ENCODE measurements around the gene NFASC. TPM values are rescaled to one million over a fixed set of nuclear protein-coding genes. Genes with fewer than 3 reads are reported as not detected.

Gene NFASC
- total RNA-seq, 2 donors from 2014 or later, result 4.4 to 7.6 TPM

DNA sequence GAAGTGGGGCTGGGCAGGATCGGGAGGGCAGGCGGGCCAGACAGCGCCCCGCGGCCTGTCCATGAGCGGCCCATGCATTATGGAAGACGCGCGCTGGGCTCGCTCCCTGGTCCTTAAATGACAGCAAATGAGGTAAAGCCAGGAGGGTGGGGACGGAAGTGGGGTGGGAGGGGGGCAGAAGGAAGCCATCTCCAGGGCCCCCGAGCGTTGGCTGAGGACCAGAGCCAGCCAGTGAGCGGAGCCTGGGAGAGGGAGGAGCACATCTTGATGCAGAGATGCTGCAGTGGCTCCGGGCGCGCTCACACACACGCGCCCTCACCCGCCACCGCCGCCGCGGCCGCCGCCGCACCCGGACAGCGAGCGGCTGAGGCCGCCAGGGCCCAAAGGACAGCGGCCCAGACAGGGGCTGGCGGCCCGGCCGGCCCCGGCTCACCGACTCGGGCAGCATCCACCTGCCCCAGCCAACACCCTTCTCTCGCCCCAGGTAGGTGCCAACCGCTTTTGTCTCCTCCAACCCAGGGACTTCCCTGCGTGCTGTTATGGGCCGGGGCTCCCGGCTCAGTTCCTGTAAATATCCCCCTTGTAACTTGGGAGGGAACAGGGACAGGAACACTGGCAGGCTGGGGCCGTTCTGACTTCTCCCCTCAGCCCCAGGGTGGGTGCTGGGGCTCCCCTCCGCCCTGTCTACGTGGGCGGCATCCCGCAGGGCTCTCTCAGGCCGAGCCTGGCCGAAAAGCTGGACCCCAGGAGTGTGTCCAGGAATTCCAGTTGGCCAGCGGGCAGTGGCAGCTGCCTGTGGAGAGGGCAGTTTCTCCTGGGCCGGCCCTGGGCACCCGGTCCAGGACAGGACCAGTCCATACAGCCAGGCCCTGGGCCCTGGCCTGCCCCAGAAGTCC lies 172.5 kb downstream of the NFASC start, which contains the start of gene CNTN2:
Gene CNTN2, plus strand, starts transcription at position 302 of the 896 bp plus-strand sequence. CDS start 9,974 bp downstream, outside the sequence.
- Histone ChIP-seq H3K27me3 (peaks cover 0 to 3% of the 10 kb centered on the region in 2 donors), H3K4me3 (no peak within 1 kb of the TSS), H3K36me3 (replicated peaks in 1 of 2; ENCODE audit: insufficient read depth in 1 of 2, low read depth in 2 of 2) (no peaks in the 10 kb centered on the region), H3K9me3 (no peaks in the 10 kb centered on the region), H3K4me1 (no peaks in the 10 kb centered on the region), H3K27ac (no peak within 1 kb of the TSS)
- no peak for ATAC-seq
- TF ChIP-seq POLR2A (IDR thresholded peaks at IDR 0.05), result no peak
- TF ChIP-seq, protein P1, sequence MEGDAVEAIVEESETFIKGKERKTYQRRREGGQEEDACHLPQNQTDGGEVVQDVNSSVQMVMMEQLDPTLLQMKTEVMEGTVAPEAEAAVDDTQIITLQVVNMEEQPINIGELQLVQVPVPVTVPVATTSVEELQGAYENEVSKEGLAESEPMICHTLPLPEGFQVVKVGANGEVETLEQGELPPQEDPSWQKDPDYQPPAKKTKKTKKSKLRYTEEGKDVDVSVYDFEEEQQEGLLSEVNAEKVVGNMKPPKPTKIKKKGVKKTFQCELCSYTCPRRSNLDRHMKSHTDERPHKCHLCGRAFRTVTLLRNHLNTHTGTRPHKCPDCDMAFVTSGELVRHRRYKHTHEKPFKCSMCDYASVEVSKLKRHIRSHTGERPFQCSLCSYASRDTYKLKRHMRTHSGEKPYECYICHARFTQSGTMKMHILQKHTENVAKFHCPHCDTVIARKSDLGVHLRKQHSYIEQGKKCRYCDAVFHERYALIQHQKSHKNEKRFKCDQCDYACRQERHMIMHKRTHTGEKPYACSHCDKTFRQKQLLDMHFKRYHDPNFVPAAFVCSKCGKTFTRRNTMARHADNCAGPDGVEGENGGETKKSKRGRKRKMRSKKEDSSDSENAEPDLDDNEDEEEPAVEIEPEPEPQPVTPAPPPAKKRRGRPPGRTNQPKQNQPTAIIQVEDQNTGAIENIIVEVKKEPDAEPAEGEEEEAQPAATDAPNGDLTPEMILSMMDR (IDR thresholded peaks at IDR 0.05), result no peak
- intact Hi-C loops (cut with DNase I), result no loop called here
- WGBS, 2 donors, result 9 to 10% methylated on average over 12 to 53 of the region's 53 CpGs
- no peak for DNase-seq

DNA sequence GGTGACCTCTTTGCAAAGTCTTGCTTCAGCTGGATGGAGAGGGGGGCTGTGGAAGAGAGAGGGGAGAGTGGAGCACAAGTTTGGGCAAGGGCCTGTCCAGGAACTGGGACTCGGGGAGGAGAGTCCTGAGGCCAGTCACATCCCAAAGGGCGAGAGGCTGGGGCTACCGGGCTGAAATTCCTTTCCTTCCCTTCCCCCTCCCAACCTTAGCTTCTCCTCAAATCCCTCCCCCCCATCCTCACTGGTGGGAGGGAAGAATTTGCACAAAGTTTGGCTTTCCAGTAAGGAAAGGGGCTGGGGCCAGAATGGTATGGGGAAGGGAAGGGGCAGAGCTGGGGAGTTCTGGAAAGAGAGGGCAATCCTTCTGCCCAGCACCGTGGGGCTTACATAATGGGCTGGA lies 173.2 kb downstream of the NFASC start:
- ATAC-seq (no peak), DNase-seq (no peak)
- intact Hi-C loops (cut with DNase I), result no loop called here
- Histone ChIP-seq H3K4me1 (no peaks in the 10 kb centered on the region), H3K4me3 (no peak overlapping the region), H3K36me3 (replicated peaks in 1 of 2; ENCODE audit: insufficient read depth in 1 of 2, low read depth in 2 of 2) (no peaks in the 10 kb centered on the region), H3K9me3 (no peaks in the 10 kb centered on the region), H3K27me3 (peaks cover 0 to 3% of the 10 kb centered on the region in 2 donors), H3K27ac (no peak overlapping the region)
- 25 to 33% methylated on average over 4 of the region's 4 CpGs for WGBS, 2 donors
- TF ChIP-seq, protein P1 (IDR thresholded peaks at IDR 0.05), result no peak
- no peak for TF ChIP-seq POLR2A (IDR thresholded peaks at IDR 0.05)

DNA sequence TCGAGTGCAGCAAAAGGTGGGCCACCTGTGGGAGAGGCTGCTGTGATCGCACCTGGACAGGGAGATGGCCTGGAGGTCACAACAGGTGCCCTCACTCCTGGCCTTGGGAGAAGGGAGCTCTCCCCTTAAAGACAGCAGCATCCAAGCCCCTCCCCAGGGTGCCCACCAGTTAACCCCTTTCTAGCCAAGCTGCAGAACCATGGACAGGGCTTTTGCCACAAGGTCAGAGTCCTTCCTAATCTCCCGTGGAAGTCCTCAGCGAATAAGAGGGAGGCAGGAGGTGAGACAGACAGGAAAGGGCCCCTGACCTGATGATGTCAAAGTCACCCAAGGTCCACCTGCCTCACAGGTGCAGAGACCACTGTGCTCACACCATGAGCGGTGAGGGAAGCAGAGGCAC lies 174.1 kb downstream of the NFASC start:
- intact Hi-C loops (cut with DNase I), result no loop called here
- DNase-seq (no peak), ATAC-seq (no peak)
- peaks cover 0 to 3% of the 10 kb centered on the region in 2 donors for H3K27me3 ChIP-seq
- no peaks in the 10 kb centered on the region for H3K36me3 ChIP-seq (replicated peaks in 1 of 2; ENCODE audit: insufficient read depth in 1 of 2, low read depth in 2 of 2)
- no peak for TF ChIP-seq POLR2A (IDR thresholded peaks at IDR 0.05)
- TF ChIP-seq, protein P1 (IDR thresholded peaks at IDR 0.05), result no peak
- H3K27ac ChIP-seq, result no peak overlapping the region
- H3K4me1 ChIP-seq, result peaks cover 5% of the 10 kb centered on the region
- no peaks in the 10 kb centered on the region for H3K9me3 ChIP-seq
- 15 to 32% methylated on average over 4 to 5 of the region's 5 CpGs for WGBS, 2 donors
- no peak overlapping the region for H3K4me3 ChIP-seq

DNA sequence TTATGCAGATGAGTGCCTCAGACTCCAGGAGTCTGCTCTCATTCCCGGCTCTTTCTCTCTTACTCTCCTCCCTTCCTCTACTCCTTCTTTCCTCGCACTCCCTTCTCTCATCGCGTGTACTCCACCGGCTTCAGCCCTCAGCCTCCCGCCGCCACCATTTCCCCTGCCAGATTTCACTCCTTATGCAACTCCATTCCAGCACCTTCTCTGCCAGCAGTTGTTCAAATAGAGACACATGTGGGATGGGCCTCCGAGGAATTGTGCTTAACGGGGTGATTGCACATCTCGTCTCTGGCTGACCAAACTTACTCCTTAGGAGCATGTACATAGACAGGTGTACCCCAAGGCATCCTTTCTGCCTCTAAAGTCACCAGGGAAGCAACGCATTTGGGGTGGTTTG lies 174.5 kb downstream of the NFASC start:
- DNase-seq, result no peak
- Histone ChIP-seq H3K4me3 (no peak overlapping the region), H3K9me3 (no peaks in the 10 kb centered on the region), H3K36me3 (replicated peaks in 1 of 2; ENCODE audit: insufficient read depth in 1 of 2, low read depth in 2 of 2) (no peaks in the 10 kb centered on the region), H3K4me1 (peaks cover 6% of the 10 kb centered on the region), H3K27me3 (peaks cover 0 to 3% of the 10 kb centered on the region in 2 donors), H3K27ac (no peak overlapping the region)
- 15 to 37% methylated on average over 11 of the region's 11 CpGs for WGBS, 2 donors
- ATAC-seq, result no peak
- TF ChIP-seq POLR2A (IDR thresholded peaks at IDR 0.05), result no peak
- TF ChIP-seq, protein P1 (IDR thresholded peaks at IDR 0.05), result no peak
- intact Hi-C loops (cut with DNase I), result no loop called here
